Activated naive CD8-positive, alpha-beta T cell treated with anti-CD3 and anti-CD28 coated beads, Interleukin-2, amount 50 U/mL, for 24 hours (primary cell): ENCODE data around the gene GRAP.

Source experiments
- ATAC-seq: fragments of 150-1000 bp; cut with Tn5 transposase; one replicate; pipeline ENCODE4 v1.10.0; 2021
- DNase-seq: peaks from one replicate; pipeline ENCODE4 v3.0.0; 2021
- H3K27ac Mint-ChIP-seq: one replicate; pipeline ENCODE4 v1.8.0; 2021; ENCODE audit warnings: mild to moderate bottlenecking, mixed read lengths
- H3K27me3 Mint-ChIP-seq: one replicate; pipeline ENCODE4 v1.8.0; 2021; ENCODE audit warnings: mixed read lengths
- H3K36me3 Mint-ChIP-seq: one replicate; pipeline ENCODE4 v1.8.0; 2021; ENCODE audit warnings: low read depth, mixed read lengths
- H3K4me1 Mint-ChIP-seq: one replicate; pipeline ENCODE4 v1.8.0; 2021; ENCODE audit warnings: mixed read lengths
- H3K4me3 Mint-ChIP-seq: one replicate; pipeline ENCODE4 v1.8.0; 2021; ENCODE audit warnings: mild to moderate bottlenecking, moderate library complexity, mixed read lengths
- H3K9me3 Mint-ChIP-seq: one replicate; pipeline ENCODE4 v1.8.0; 2021; ENCODE audit warnings: mixed read lengths

GRAP gene

DNA sequence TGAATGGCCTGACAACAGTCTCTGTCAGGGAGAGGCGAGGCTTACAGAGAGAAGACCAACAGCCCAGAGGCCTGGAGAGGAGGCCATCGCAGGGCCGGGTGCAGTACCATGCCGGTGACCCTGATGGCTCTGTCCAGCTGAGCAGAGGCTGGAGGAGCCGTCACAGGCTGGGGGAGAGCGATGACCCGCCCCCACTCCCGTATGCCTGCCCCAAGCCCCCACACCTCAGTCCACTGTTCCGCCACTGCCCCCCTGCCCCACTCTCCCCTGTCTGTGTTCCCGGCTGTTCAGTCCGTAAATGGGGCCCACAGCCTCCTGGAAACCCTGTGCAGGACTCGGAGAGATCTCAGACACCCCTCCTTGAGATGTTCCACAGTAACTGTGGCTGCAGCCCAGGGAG, 29.4 kb downstream of the GRAP start:
- Mint-ChIP-seq H3K4me3 (no peak overlapping the region), H3K27me3 (no peaks in the 10 kb centered on the region), H3K9me3 (no peaks in the 10 kb centered on the region), H3K4me1 (peaks cover 4% of the 10 kb centered on the region), H3K27ac (no peak overlapping the region), H3K36me3 (peaks cover 3% of the 10 kb centered on the region)
- ATAC-seq (no peak), DNase-seq (no peak)

DNA sequence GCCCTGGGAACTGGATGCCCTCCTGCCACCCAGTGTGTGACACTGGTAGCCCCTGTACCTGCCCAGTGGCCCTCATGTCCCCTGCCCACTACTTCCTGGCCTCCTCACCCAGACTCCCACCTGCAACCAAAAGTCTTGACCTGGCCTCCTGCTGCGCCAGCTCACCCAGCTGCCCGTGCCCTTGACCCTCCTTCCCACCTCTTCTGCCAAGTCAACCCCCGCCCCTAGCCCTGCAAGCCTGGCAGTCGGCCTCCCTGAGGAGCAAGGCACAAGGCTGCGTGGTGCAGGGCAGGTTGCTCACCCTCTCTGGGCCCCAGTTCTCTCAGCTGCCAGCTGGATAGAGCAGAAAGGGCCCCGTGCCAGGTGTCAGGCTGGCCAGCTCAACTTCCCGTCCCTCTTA, 29.9 kb downstream of the GRAP start:
- no peak overlapping the region for H3K27ac Mint-ChIP-seq
- peaks cover 3% of the 10 kb centered on the region for H3K36me3 Mint-ChIP-seq
- H3K4me1 Mint-ChIP-seq, result peaks cover 4% of the 10 kb centered on the region
- no peak for ATAC-seq
- no peaks in the 10 kb centered on the region for H3K27me3 Mint-ChIP-seq
- no peaks in the 10 kb centered on the region for H3K9me3 Mint-ChIP-seq
- no peak overlapping the region for H3K4me3 Mint-ChIP-seq
- no peak for DNase-seq

DNA sequence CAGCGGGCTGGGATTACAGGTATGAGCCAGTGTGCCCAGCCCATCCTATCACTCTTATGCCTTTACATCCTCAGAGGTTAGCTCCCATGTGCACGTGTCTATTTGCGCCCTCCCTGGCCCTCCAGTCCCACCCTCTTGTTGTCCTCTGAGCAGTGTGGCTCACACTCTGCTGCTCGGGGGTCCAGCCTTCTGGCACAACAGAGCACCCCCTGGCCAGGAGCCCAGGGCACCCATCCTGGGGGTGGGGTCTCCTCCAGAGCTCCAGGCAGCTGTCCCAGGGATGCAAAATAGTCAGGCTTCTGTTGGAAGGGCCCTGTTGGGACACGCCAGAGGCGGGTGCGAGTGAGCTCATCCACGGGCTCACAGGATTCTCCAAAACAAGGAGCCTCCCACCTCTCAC, 30.5 kb downstream of the GRAP start:
- H3K9me3 Mint-ChIP-seq, result no peaks in the 10 kb centered on the region
- H3K36me3 Mint-ChIP-seq, result peaks cover 2% of the 10 kb centered on the region
- DNase-seq (no peak), ATAC-seq (no peak)
- H3K4me1 Mint-ChIP-seq, result peaks cover 4% of the 10 kb centered on the region
- H3K27ac Mint-ChIP-seq, result no peak overlapping the region
- H3K27me3 Mint-ChIP-seq, result no peaks in the 10 kb centered on the region
- no peak overlapping the region for H3K4me3 Mint-ChIP-seq

DNA sequence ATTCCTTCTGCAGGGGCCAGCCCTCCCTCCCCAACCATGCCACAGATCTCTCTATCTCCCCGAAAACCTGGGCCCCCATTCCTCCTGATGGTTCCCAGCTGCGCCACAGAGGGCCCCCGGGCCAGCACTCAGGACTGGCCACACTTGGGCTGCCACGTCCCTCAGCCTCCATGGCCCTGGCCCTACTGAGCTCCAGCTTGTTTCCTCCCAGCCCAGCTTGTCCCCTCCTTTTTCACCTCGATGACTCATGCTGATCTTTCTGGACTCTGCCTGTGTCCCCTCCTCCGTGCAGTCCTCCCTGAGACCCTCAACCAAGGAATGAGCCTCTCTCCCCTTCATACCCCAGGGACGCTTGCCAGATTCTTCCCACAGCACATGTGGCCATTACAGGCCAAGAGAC, 31.3 kb downstream of the GRAP start:
- H3K4me1 Mint-ChIP-seq, result peaks cover 4% of the 10 kb centered on the region
- no peaks in the 10 kb centered on the region for H3K36me3 Mint-ChIP-seq
- H3K9me3 Mint-ChIP-seq, result no peaks in the 10 kb centered on the region
- no peak overlapping the region for H3K27ac Mint-ChIP-seq
- no peak overlapping the region for H3K4me3 Mint-ChIP-seq
- no peaks in the 10 kb centered on the region for H3K27me3 Mint-ChIP-seq
- DNase-seq, result no peak
- ATAC-seq, result no peak

DNA sequence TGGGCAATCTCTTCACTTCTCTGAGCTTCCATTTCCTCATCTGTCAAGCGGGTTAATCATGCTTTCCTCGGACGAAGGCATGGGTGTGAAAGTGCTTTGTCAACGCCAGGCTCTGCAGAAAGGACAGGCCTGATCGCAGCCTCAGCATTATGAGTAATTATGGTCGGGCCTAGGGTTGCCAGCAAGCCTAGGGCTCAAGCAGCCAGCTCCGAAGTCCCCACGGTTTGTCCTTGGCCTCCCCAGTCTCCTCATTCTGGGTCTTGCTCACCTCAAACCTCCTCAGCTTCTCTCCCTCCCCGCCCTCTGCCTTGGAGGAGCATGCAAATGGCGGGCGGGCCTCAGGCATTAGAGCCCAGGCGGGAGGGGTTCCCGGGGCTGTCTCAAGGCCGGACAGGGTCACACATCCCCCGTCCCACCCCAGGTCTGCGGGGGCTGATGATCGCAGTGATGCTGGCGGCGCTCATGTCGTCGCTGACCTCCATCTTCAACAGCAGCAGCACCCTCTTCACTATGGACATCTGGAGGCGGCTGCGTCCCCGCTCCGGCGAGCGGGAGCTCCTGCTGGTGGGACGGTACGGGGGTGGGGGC, 32.0 kb downstream of the GRAP start:
- H3K36me3 Mint-ChIP-seq, result no peaks in the 10 kb centered on the region
- peaks cover 3% of the 10 kb centered on the region for H3K4me1 Mint-ChIP-seq
- DNase-seq (no peak), ATAC-seq (no peak)
- H3K9me3 Mint-ChIP-seq, result no peaks in the 10 kb centered on the region
- H3K27me3 Mint-ChIP-seq, result no peaks in the 10 kb centered on the region
- no peak overlapping the region for H3K27ac Mint-ChIP-seq
- no peak overlapping the region for H3K4me3 Mint-ChIP-seq

DNA sequence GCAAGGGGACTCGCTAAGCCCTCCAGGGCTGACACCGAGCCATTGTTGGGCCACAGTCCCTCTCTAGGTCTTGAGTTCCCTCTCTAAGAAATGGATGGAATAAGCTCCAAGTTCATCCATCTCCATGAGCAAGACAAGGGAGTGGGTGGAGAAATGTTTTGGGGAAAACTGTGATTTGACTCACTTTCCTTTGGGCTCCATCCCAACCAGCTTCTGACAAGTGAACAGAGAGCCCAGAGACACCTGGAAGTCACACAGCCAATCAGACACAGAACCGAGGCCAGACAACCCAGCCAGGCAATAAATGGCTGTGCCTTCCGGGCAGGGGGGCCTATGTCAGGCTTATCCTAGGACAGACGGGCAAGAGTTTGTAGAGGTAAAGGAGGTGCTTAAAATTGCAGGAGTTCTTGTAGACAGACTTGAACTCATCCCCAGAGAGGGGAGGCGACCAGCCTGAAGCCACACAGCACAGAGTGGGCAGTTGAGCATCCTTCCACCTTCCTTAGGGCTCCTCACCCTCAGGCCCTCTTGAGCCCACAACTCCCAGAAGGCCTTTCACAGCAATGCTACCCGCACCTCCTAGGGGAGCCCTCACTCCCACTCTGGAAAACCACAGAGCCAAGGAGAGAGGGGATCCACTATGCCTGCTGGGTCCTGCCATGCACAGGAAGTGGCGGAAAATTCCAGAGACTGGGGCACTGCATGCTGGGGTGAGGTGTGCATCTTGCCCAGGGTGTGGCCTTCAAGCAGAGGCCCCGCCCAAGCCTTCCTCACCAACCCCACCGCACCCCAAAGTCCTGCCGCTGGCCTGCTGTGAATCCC, 32.7 kb downstream of the GRAP start:
- DNase-seq (no peak), ATAC-seq (no peak)
- Mint-ChIP-seq H3K9me3 (no peaks in the 10 kb centered on the region), H3K4me1 (peaks cover 1% of the 10 kb centered on the region), H3K36me3 (no peaks in the 10 kb centered on the region), H3K4me3 (no peak overlapping the region), H3K27ac (no peak overlapping the region), H3K27me3 (no peaks in the 10 kb centered on the region)

DNA sequence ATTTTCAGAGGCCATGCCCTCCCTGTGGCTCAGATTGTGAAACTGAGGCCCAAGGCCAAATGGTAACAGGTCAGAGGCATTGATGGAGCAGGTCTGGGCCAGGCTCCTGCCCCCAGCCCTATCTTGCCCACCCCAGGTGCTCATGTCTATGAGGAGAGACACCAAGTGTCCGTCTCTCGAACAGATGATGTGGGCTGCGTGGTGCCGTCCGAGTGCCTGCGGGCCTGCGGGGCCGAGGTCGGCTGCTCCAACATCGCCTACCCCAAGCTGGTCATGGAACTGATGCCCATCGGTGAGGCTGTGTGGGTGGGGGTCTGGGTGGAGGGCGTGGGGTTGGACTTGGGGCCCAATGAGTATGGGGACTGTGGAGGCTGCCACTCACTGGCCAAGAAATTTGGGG, 33.5 kb downstream of the GRAP start:
- DNase-seq (no peak), ATAC-seq (no peak)
- Mint-ChIP-seq H3K36me3 (no peaks in the 10 kb centered on the region), H3K9me3 (no peaks in the 10 kb centered on the region), H3K27ac (no peak overlapping the region), H3K4me1 (no peaks in the 10 kb centered on the region), H3K4me3 (no peak overlapping the region), H3K27me3 (no peaks in the 10 kb centered on the region)

DNA sequence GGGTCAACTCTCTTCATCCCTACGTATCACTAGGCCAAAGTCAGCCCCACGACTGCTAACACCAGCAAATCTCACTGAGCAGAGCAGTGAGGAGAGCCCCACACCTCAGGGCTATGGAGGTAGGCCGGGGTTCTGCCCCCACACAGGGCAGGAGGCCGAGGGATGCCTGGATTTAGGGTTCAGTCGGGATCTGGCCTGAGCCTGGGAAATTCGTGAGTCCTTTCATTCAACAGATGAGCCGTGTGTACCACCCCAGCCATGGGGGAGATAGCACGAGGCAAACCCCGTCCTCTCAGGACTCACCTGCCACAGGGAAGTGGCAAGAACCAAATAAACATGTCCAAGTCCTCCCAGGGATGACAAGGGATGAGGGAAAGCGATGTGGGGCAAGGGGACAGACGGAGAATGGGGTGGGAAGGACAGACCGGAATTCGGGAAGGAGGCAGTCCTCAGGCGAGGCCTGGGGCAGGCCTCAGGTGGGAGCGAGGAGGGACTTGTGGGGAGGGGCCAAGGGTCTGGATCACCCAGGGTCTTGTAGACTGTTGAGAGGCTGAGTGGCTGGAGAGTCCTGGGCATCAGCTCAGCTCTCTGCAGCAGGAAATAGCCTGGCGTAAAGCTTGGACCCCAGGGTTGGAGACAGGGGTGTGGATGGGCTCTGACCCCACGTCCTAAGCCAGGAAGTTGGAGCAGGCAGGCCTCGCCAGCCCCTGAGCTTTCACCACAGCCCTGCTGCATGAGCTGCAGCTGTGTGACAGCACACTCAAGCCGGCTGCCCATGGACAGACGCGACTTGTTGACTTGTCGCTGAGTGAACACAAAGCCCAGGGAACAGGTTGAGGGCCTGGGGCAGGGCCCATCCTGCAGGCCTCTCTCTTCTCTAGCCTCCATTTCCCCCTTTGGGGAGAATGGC, 34.3 kb downstream of the GRAP start:
- Mint-ChIP-seq H3K4me3 (no peak overlapping the region), H3K4me1 (no peaks in the 10 kb centered on the region), H3K36me3 (no peaks in the 10 kb centered on the region), H3K27ac (no peak overlapping the region), H3K9me3 (no peaks in the 10 kb centered on the region), H3K27me3 (no peaks in the 10 kb centered on the region)
- ATAC-seq, result no peak
- no peak for DNase-seq

DNA sequence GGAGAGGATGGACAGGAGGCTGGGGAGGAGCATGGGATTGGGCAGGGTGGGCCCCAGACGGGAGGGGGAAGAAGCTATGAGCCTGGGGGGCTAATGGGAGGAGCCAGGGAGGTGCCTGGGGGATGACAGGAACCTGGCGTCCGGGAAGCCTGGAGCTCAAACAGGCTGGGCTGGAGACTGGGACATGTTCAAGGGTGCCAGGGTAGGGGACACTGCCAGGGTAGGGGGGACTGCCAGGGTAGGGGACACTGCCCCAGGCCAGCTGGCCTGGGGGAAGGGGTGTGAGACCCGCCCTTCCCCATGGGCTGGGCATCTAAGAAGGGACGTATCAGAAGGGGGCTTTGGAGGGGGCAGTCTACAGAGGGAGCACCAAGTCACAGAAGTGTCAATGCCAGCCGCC, 35.2 kb downstream of the GRAP start:
- no peaks in the 10 kb centered on the region for H3K27me3 Mint-ChIP-seq
- H3K36me3 Mint-ChIP-seq, result no peaks in the 10 kb centered on the region
- no peak for ATAC-seq
- H3K4me3 Mint-ChIP-seq, result no peak overlapping the region
- DNase-seq, result no peak
- H3K4me1 Mint-ChIP-seq, result no peaks in the 10 kb centered on the region
- H3K9me3 Mint-ChIP-seq, result no peaks in the 10 kb centered on the region
- no peak overlapping the region for H3K27ac Mint-ChIP-seq

DNA sequence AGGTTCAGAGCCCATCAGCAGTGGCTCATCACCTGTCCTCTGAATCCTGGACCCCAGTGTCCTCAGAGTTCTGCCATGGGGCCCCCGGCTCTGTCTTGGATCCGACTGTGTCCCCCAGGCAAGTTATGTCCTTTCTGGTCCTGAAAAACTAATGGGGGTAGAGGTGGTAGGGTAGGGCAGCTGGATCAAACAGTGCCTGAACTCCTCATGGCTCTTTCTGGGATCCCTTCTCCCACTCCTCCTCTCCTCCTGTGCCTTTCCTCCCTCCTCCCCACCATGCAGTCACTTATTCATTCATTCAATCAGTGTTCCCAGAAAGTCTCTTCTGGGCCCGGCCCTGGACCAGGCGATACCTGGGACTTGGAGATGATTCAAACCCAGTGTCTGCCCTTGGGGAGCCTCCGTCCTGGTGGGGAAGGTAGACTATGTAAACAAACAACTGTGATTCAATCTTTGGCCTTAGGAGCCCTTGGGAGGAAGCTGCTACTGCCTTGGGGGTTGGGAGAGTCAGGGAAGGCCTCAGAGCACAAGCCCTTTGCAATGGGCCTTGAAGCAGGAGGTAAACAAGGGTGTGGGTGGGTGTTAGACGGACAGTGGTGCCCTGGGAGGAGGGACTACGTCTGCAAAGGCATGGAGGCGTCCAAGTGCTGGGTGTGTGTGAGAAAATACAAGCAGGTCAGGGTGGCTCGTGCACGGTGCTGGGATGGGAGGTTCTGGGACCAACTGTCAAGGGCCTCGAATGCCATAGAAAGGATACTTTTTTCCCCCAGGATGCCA, 35.8 kb downstream of the GRAP start:
- H3K27ac Mint-ChIP-seq, result no peak overlapping the region

DNA sequence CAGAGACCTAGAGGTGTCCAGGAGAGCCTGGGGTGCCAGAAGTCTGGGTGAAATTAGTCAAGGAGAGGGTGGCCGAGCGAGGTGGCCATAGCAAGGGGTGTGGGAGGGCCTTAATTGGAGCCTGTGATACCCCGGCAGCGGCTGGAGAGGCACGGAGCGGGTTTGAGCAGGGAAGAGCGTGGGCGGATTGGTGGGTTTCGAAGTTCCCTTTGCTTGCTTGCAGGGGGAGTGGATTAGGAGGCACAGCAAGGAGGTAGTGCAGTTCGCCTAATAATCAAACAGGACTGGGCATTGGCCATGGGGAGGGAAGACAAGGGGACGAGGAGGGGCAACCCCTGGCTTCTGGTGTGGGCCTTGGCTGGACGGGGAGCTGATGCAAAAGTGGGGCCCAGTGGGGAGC, 36.8 kb downstream of the GRAP start:
- Mint-ChIP-seq H3K27ac (no peak overlapping the region), H3K36me3 (no peaks in the 10 kb centered on the region), H3K9me3 (no peaks in the 10 kb centered on the region), H3K4me3 (no peak overlapping the region), H3K4me1 (no peaks in the 10 kb centered on the region), H3K27me3 (no peaks in the 10 kb centered on the region)
- no peak for DNase-seq
- no peak for ATAC-seq

More for the DNA sequence above, 35.8 kb downstream of the GRAP start:
- no peaks in the 10 kb centered on the region for H3K4me1 Mint-ChIP-seq
- no peaks in the 10 kb centered on the region for H3K9me3 Mint-ChIP-seq
- ATAC-seq (no peak), DNase-seq (no peak)
- H3K36me3 Mint-ChIP-seq, result no peaks in the 10 kb centered on the region
- no peaks in the 10 kb centered on the region for H3K27me3 Mint-ChIP-seq
- H3K4me3 Mint-ChIP-seq, result no peak overlapping the region

DNA sequence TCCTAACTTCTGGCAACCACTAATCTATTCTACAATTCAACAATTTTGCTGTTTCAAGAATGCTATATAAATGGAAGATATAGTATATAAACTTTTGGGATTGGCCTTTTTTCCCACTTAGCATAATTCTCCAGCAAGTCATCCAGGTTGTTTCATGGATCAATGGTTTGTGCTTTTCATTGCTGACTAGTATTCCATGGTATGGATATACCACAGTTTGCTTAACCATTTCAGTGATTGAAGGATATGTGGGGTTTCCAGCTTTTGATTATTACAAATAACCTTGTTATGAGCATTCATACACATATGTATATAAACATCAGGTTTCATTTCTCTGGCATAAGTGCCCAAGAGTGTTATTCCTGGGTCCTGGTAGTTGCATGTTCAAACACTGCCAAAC, 40.1 kb downstream of the GRAP start:
- no peaks in the 10 kb centered on the region for H3K9me3 Mint-ChIP-seq
- peaks cover 6% of the 10 kb centered on the region for H3K36me3 Mint-ChIP-seq
- H3K27ac Mint-ChIP-seq, result no peak overlapping the region
- no peak for ATAC-seq
- no peak for DNase-seq
- peaks cover 20% of the 10 kb centered on the region for H3K4me1 Mint-ChIP-seq
- no peaks in the 10 kb centered on the region for H3K27me3 Mint-ChIP-seq
- H3K4me3 Mint-ChIP-seq, result no peak overlapping the region

DNA sequence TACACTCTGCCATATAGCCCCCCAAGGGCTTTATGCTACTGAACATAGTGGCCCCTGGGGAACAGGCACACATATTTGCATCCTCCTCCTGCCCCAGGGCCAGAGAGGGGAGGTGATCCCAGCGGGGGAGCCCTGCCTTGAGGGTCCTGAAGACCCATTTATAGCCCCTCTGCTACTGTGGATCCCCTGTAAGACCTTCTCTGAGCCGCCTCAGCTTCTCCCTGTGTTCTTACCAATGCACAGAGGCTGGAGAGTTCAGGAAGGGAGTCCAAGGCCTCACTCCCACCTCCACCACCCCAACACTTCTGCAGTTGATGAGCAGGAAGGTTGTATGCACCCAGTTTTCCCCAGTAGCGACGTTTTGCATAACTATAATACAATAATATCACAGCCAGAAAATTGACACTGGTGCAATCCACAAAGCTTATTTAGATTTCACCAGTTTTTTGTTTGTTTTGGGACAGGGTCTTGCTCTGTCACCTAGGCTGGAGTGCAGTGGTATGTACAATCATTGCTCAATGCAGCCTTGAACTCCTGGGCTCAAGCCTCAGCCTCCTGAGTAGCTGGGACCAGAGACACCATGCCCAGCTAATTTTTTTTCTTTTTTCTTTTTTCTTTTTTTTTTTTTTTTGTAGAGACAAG, 40.8 kb downstream of the GRAP start:
- H3K27me3 Mint-ChIP-seq, result no peaks in the 10 kb centered on the region
- no peaks in the 10 kb centered on the region for H3K9me3 Mint-ChIP-seq
- peaks cover 24% of the 10 kb centered on the region for H3K4me1 Mint-ChIP-seq
- no peak for ATAC-seq
- no peak overlapping the region for H3K4me3 Mint-ChIP-seq
- H3K36me3 Mint-ChIP-seq, result peaks cover 6% of the 10 kb centered on the region
- no peak for DNase-seq
- no peak overlapping the region for H3K27ac Mint-ChIP-seq
